CD14-positive monocyte (primary cell): ENCODE data around the gene DTNB. TPM values are rescaled to one million over a fixed set of nuclear protein-coding genes. Genes with fewer than 3 reads are reported as not detected.

Source experiments
- DNase-seq, 3 donors: peaks; one replicate each; pipeline ENCODE4 v3.0.0-alpha.2; 2011 to 2022
- H2AFZ ChIP-seq: 2 replicates; pipeline ENCODE4 v1.6.0; 2012; ENCODE audit warnings: mild to moderate bottlenecking, low read depth, low read length, inconsistent platforms; ENCODE audit not compliant: insufficient read depth, poor library complexity, severe bottlenecking
- H3K27ac ChIP-seq, 2 donors: 1 replicate in 1 of 2; 2 replicates in 1 of 2; pipeline ENCODE4 v1.5.1; 2012 to 2013; ENCODE audit warnings: low read length in 2 of 2, control low read depth in 1 of 2, inconsistent platforms in 1 of 2, low read depth in 1 of 2, mild to moderate bottlenecking in 1 of 2
- H3K27me3 ChIP-seq, 2 donors: one replicate each; pipeline versions ENCODE4 v1.6.0 to v1.6.1; 2011 to 2013; ENCODE audit warnings: low read length in 2 of 2; ENCODE audit not compliant: control insufficient read depth in 2 of 2, insufficient read depth in 2 of 2
- H3K36me3 ChIP-seq, 2 donors: replicated peaks in 1 of 2; 1 replicate in 1 of 2; 2 replicates in 1 of 2; pipeline versions ENCODE4 v1.5.1 to v1.6.1; 2012 to 2013; ENCODE audit warnings: low read length in 2 of 2, control low read depth in 1 of 2, inconsistent platforms in 1 of 2, mild to moderate bottlenecking in 1 of 2; ENCODE audit not compliant: insufficient read depth in 2 of 2, control insufficient read depth in 1 of 2
- H3K4me1 ChIP-seq, 2 donors: 1 replicate in 1 of 2; 2 replicates in 1 of 2; pipeline versions ENCODE4 v1.5.1 to v1.6.1; 2012 to 2013; ENCODE audit warnings: low read length in 2 of 2, control low read depth in 1 of 2, inconsistent platforms in 1 of 2, mild to moderate bottlenecking in 1 of 2, moderate library complexity in 1 of 2; ENCODE audit not compliant: insufficient read depth in 2 of 2, control insufficient read depth in 1 of 2
- H3K4me2 ChIP-seq: replicated peaks from 2 replicates; pipeline ENCODE3; 2012; ENCODE audit warnings: low read length, moderate library complexity, mild to moderate bottlenecking; ENCODE audit not compliant: poor library complexity, severe bottlenecking; ENCODE audit errors: extremely low read depth
- H3K4me3 ChIP-seq, 3 experiments: fragments of 200-600 bp in 1 of 3; sonication (generic) in 1 of 3; replicated peaks in 1 of 3; 1 replicate in 2 of 3; 2 replicates in 1 of 3; pipeline ENCODE4 v1.5.1; 2011 to 2013; ENCODE audit warnings: low read length in 3 of 3, mild to moderate bottlenecking in 3 of 3, control low read depth in 2 of 3, low read depth in 2 of 3, inconsistent platforms in 1 of 3, moderate library complexity in 1 of 3
- H3K79me2 ChIP-seq: 2 replicates; pipeline ENCODE4 v1.6.0; 2012; ENCODE audit warnings: mild to moderate bottlenecking, control low read depth, inconsistent platforms, low read length, moderate library complexity; ENCODE audit not compliant: insufficient read depth
- H3K9ac ChIP-seq: 2 replicates; pipeline ENCODE4 v1.6.0; 2017; ENCODE audit warnings: low read length, mild to moderate bottlenecking; ENCODE audit not compliant: insufficient read depth, poor library complexity, severe bottlenecking
- H3K9me3 ChIP-seq, 2 donors: replicated peaks in 1 of 2; 1 replicate in 1 of 2; 2 replicates in 1 of 2; pipeline versions ENCODE4 v1.5.1 to v1.6.1; 2012 to 2013; ENCODE audit warnings: low read length in 2 of 2, control low read depth in 1 of 2; ENCODE audit not compliant: control insufficient read depth in 1 of 2, insufficient read depth in 1 of 2
- H4K20me1 ChIP-seq: 2 replicates; pipeline ENCODE4 v1.6.0; 2012; ENCODE audit warnings: mild to moderate bottlenecking, low read length, control low read depth, moderate library complexity; ENCODE audit not compliant: insufficient read depth
- H3K27ac Mint-ChIP-seq, 7 donors: one replicate each; pipeline ENCODE4 v1.8.0; 2020; ENCODE audit warnings: mild to moderate bottlenecking in 7 of 7, mixed read lengths in 7 of 7, moderate library complexity in 6 of 7, inconsistent platforms in 2 of 7
- H3K27me3 Mint-ChIP-seq, 3 donors: one replicate each; pipeline ENCODE4 v1.8.0; 2021 to 2022; ENCODE audit warnings: low read depth in 3 of 3, mild to moderate bottlenecking in 3 of 3, mixed read lengths in 3 of 3, moderate library complexity in 3 of 3, inconsistent platforms in 1 of 3
- H3K36me3 Mint-ChIP-seq, 2 donors: one replicate each; pipeline ENCODE4 v1.8.0; 2020; ENCODE audit warnings: mixed read lengths in 2 of 2, inconsistent platforms in 1 of 2, mild to moderate bottlenecking in 1 of 2
- H3K4me1 Mint-ChIP-seq: one replicate; pipeline ENCODE4 v1.8.0; 2020; ENCODE audit warnings: mild to moderate bottlenecking, mixed read lengths
- H3K4me3 Mint-ChIP-seq, 2 donors: one replicate each; pipeline ENCODE4 v1.8.0; 2020; ENCODE audit warnings: mild to moderate bottlenecking in 2 of 2, mixed read lengths in 2 of 2, moderate library complexity in 1 of 2
- H3K9me3 Mint-ChIP-seq, 7 donors: one replicate each; pipeline ENCODE4 v1.8.0; 2020 to 2022; ENCODE audit warnings: mixed read lengths in 7 of 7, mild to moderate bottlenecking in 6 of 7, moderate library complexity in 6 of 7, inconsistent platforms in 2 of 7
- CTCF ChIP-seq: fragments of 200-600 bp; IDR thresholded peaks from one replicate; pipeline ENCODE4 v1.8.0; 2022; ENCODE audit warnings: antibody characterized with exemption, mild to moderate bottlenecking
- WGBS: methylation state at CpG from one replicate; pipeline ENCODE4 v1.1.5; 2013; ENCODE audit warnings: missing lambda C conversion rate; ENCODE audit not compliant: insufficient coverage; 5-methylcytosine and 5-hydroxymethylcytosine counted together
- intact Hi-C, 2 donors: fragments of 100-400 bp; cut with micrococcal nuclease; formaldehyde crosslinking; loops; one replicate each; pipeline versions ENCODE4 v1.15.0 to v1.15.1; 2023
- polyA plus RNA-seq, 3 donors: library from polyadenylated mRNA; depleted of rRNA in 1 of 3; unstranded in 2 of 3; stranded (reverse) in 1 of 3; fragments of 300-500 nt in 2 of 3; fragments of >200 nt in 1 of 3; fragmentation: Illumina TruSeq in 2 of 3; gene quantifications; 1 replicate in 2 of 3; 2 replicates in 1 of 3; pipeline ENCODE4 v1.2.3, GENCODE V29; 2012 to 2021

DTNB gene
- polyA plus RNA-seq, 3 donors = 3.0 to 4.2 (median 3.3) TPM

DNA sequence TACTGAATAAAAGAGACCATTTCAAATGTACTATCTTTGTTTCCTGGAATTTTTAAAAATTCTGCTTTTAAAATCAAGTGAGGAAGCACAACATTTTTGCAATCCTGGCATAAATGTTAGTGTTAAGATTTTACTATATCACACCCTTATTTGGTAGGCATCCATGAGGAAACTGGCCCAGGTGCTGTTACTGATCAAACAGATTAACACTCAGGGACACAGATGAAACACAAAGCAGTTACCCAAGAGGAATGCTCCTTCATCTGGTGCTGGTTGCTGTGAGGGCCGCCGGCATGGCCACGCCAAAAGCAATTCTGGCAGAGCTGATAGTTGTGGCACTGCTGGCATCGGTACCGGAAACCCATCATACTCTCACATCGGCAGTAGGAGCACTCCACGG is 96.8 kb downstream of the DTNB start:
- no peak overlapping the region for H2AFZ ChIP-seq
- H3K27me3 ChIP-seq = no peaks in the 10 kb centered on the region
- peaks cover 9 to 11% of the 10 kb centered on the region in 2 donors for H3K36me3 Mint-ChIP-seq
- intact Hi-C loops = no loop called here
- H3K27ac Mint-ChIP-seq = no peak overlapping the region
- no peaks in the 10 kb centered on the region for H3K27me3 Mint-ChIP-seq
- DNase-seq = no peak
- no peak overlapping the region for H3K4me3 ChIP-seq
- H3K4me2 ChIP-seq = no peak overlapping the region
- no peaks in the 10 kb centered on the region for H3K36me3 ChIP-seq
- no peaks in the 10 kb centered on the region for H3K79me2 ChIP-seq
- H3K4me1 ChIP-seq = peaks cover 7 to 8% of the 10 kb centered on the region in 2 donors
- no peak overlapping the region for H3K9ac ChIP-seq
- H4K20me1 ChIP-seq = no peaks in the 10 kb centered on the region
- no peak for TF ChIP-seq CTCF
- H3K4me3 Mint-ChIP-seq = no peak overlapping the region
- WGBS = no CpG with 5 or more reads among the region's 7 CpGs
- no peaks in the 10 kb centered on the region for H3K9me3 ChIP-seq
- H3K4me1 Mint-ChIP-seq = peaks cover 6% of the 10 kb centered on the region
- no peak overlapping the region for H3K27ac ChIP-seq
- H3K9me3 Mint-ChIP-seq = no peaks in the 10 kb centered on the region

DNA sequence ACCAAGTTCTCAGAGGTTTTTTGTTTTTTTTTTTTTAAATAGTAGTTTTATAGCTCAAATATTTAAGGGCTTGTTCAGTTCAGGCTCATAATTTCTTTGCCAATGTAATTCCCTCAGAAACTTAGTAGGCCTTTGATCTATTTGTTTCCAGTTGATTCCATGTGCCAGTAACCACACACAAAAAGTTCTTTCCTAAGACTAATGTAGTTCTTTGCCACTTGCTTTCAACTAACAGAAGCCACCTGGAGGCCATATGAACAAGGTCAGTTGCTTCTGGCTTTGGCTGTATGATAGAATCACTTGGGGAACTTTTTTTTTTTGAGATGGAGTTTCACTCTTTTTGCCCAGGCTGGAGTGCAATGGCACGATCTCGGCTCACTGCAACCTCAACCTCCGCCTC is 100.7 kb downstream of the DTNB start:
- intact Hi-C loops = no loop called here
- H3K27me3 Mint-ChIP-seq = peaks cover 0 to 1% (median 0%) of the 10 kb centered on the region in 3 donors
- H2AFZ ChIP-seq = no peak overlapping the region
- H3K27me3 ChIP-seq = no peaks in the 10 kb centered on the region
- no peaks in the 10 kb centered on the region for H3K9me3 ChIP-seq
- WGBS = 95% methylated on average over 3 of the region's 3 CpGs
- peaks cover 6 to 9% of the 10 kb centered on the region in 2 donors for H3K36me3 Mint-ChIP-seq
- H3K27ac ChIP-seq = no peak overlapping the region
- DNase-seq = no peak
- peaks cover 4% of the 10 kb centered on the region for H3K4me1 Mint-ChIP-seq
- no peaks in the 10 kb centered on the region for H3K36me3 ChIP-seq
- H3K27ac Mint-ChIP-seq = no peak overlapping the region
- peaks cover under 1 to 1% of the 10 kb centered on the region in 2 donors for H3K4me1 ChIP-seq
- no peaks in the 10 kb centered on the region for H3K9me3 Mint-ChIP-seq
- no peak overlapping the region for H3K4me2 ChIP-seq
- H3K9ac ChIP-seq = no peak overlapping the region
- no peak overlapping the region for H3K4me3 ChIP-seq
- H4K20me1 ChIP-seq = no peaks in the 10 kb centered on the region
- H3K79me2 ChIP-seq = no peaks in the 10 kb centered on the region
- TF ChIP-seq CTCF = no peak
- H3K4me3 Mint-ChIP-seq = no peak overlapping the region
